NT2/D1 (cell line): ENCODE results near the gene PRSS38.

Source experiments
- DNase-seq: peaks from one replicate; pipeline ENCODE4 v3.0.0-alpha.2; 2011; ENCODE audit warnings: low read depth, low spot score
- H3K27me3 ChIP-seq: 2 replicates; pipeline ENCODE4 v1.6.0; 2011; ENCODE audit warnings: mild to moderate bottlenecking; ENCODE audit not compliant: insufficient read length, insufficient read depth
- H3K36me3 ChIP-seq: 2 replicates; pipeline ENCODE4 v1.6.1; 2011; ENCODE audit warnings: mild to moderate bottlenecking, low read length, mixed read lengths; ENCODE audit not compliant: insufficient read depth, insufficient read length
- H3K4me1 ChIP-seq: 2 replicates; pipeline ENCODE4 v1.5.1; 2011; ENCODE audit not compliant: insufficient read depth, insufficient read length
- H3K4me3 ChIP-seq: 2 replicates; pipeline ENCODE4 v1.5.1; 2011; ENCODE audit warnings: low read depth; ENCODE audit not compliant: insufficient read length
- H3K9ac ChIP-seq: 2 replicates; pipeline ENCODE4 v1.6.0; 2011; ENCODE audit warnings: low read depth; ENCODE audit not compliant: insufficient read length
- H3K9me3 ChIP-seq: 2 replicates; pipeline ENCODE4 v1.5.1; 2011; ENCODE audit warnings: mild to moderate bottlenecking, low read length; ENCODE audit not compliant: insufficient read depth
- SUZ12 ChIP-seq: IDR thresholded peaks from 2 replicates; pipeline ENCODE4 v1.6.1; 2011; ENCODE audit not compliant: insufficient read length, insufficient read depth; ENCODE audit errors: extremely low read depth
- YY1 ChIP-seq: IDR thresholded peaks from 2 replicates; pipeline ENCODE4 v1.6.1; 2011; ENCODE audit not compliant: insufficient read length, insufficient read depth
- ZNF274 ChIP-seq: IDR thresholded peaks from 2 replicates; pipeline ENCODE4 v1.6.1; 2011; ENCODE audit warnings: mild to moderate bottlenecking, low read depth, low read length

Gene PRSS38

DNA sequence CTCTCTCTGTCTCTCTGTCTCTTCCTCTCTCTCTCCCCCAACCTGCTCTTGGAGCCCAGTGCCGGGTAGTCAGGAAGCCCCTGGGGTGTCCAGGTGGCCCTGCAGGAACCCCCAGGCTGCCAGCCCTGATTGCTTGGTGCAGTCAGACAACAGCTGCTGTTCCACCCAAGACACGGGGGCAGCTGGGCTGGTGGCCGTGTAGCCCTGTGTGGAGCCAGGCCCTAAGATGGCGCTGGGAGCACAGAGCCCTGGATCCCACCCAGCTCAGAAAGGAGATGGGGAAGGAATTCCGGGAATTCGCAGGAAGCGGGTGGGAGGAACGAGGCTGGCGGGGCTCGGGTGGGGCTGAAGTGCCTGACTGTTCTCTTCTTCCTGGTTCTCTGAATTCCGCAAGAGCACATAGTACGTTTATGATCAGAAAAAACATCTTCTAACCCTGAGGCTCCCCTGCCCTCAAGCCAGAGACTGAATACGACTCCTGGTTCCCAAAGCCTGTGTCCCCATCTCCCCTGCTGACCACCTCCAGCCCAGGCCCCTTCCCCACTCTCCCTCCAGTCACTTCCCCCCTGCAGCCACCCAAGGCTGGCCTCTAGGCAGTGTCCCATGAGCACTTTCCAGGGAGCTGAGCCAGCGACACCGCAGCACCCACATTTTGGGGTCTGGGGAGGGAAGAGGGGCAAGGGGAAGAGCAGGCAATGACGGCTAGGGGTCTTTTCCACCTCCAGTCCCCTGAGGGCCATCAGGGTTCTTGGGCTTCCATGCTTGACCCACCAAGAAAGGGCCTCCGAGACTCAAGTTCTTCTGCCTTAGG lies 77.2 kb downstream of the PRSS38 start:
- H3K36me3 ChIP-seq = no peaks in the 10 kb centered on the region
- no peak for TF ChIP-seq ZNF274
- TF ChIP-seq SUZ12 = no peak
- no peak for TF ChIP-seq YY1
- no peaks in the 10 kb centered on the region for H3K9me3 ChIP-seq
- no peak overlapping the region for H3K9ac ChIP-seq
- DNase-seq = no peak
- H3K4me1 ChIP-seq = peaks cover 43% of the 10 kb centered on the region
- no peak overlapping the region for H3K4me3 ChIP-seq
- no peaks in the 10 kb centered on the region for H3K27me3 ChIP-seq

DNA sequence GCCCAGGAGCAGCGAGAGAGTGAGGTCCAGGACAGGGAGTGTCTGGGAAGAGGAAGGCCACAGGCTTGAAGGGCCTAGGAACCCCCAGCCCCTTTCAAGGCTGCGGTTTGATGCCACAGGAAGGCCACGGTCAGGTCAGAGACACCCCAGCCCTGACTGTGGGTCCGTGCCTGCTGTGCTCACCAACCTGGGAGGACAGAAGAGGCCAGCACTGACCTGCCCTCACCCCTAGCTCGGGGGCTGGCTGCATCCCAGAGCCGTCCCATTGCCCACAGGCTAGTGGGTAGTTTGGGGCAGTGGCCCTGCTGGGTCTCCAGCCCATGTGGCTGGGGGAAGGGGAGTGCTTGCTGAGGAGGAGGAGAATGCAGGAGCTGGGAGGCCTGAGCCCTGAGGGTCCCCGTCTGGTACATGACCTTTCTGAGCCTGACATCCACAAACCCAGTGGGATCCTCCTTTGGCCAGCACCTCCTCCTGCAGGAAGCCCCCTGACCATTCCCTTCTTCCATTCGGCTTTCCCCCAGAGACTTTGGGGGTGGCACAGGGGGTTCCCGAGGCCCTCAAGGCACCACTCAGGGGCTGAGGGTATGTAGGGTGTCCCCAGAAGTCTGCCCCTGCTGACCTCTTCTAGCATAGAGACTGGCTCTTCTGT lies 77.9 kb downstream of the PRSS38 start:
- Histone ChIP-seq H3K27me3 (no peaks in the 10 kb centered on the region), H3K4me3 (no peak overlapping the region), H3K36me3 (no peaks in the 10 kb centered on the region), H3K4me1 (peaks cover 38% of the 10 kb centered on the region), H3K9ac (no peak overlapping the region), H3K9me3 (no peaks in the 10 kb centered on the region)
- TF ChIP-seq YY1 = no peak
- TF ChIP-seq ZNF274 = no peak
- no peak for TF ChIP-seq SUZ12
- DNase-seq = no peak

DNA sequence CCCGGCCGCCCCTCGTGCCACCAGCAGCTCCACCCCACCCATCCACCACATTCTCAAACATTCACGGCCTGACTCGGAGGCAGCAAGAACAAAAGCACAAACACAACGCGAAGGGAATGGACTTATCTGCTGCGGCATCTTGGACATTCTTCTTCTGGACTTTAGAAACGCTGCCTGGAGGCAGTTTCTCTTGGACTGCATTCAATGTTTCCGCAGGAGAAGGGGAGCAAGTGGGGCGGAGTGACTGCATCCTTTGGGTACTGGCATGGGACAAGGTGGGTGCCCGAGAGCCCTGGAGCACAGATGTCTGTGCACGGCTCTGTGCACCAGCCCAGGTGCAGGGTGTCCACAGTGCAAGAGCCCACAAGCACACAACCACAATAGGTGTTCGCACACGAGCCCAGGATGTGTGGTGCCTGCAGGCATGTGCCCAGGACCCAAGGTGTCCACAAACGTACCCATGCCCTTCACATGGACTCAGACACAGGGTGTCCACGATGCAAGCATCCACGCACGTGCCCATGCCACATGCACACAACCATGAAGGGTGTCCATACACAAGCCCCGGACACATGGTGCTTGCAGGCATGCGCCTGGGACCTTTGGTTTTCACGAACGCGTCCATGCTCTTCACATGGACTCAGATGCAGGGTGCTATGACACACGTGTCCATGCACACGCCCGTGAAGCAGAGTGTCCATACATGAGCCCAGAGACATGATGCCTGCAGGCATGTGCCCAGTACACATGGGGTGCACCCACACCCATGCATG lies 78.7 kb downstream of the PRSS38 start:
- Histone ChIP-seq H3K4me3 (no peak overlapping the region), H3K9ac (no peak overlapping the region), H3K36me3 (no peaks in the 10 kb centered on the region), H3K9me3 (no peaks in the 10 kb centered on the region), H3K4me1 (peaks cover 36% of the 10 kb centered on the region), H3K27me3 (no peaks in the 10 kb centered on the region)
- no peak for TF ChIP-seq ZNF274
- no peak for TF ChIP-seq SUZ12
- no peak for TF ChIP-seq YY1
- DNase-seq = no peak

DNA sequence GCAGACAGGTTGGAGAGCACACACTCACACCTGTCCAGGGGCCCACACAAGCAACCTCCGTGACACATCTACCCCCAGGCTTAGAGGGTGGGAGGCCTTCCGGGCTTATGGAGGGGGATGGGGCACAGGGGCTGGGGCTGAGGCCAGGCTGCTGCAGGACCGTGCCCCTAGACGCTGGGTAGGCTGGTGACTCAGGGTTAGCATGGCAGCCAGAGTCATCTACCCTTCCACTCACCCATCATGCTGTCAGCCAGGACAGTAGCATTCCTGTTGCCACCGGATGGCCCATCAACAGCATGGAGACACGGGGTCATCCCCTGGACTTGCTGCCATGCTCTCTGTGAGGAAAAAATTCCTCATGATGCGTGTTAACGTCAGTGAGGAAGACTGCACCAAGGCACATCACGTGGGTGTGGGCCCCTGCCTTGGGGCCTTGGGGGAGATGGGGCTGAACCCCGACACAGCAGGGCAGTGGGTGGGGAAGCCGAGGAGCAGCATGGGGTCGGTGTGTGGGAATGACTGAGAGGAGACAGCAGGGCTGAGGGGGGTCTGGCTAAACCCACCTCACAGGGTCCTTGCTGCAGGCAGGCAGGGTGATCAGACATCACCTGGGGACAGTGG lies 79.5 kb downstream of the PRSS38 start:
- Histone ChIP-seq H3K36me3 (no peaks in the 10 kb centered on the region), H3K27me3 (no peaks in the 10 kb centered on the region), H3K9ac (no peak overlapping the region), H3K4me1 (peaks cover 36% of the 10 kb centered on the region), H3K4me3 (no peak overlapping the region), H3K9me3 (no peaks in the 10 kb centered on the region)
- no peak for DNase-seq
- TF ChIP-seq ZNF274 (no peak), YY1 (no peak), SUZ12 (no peak)
